HepG2 (cell line): Measurements from ENCODE around the gene LGALS8. TPM values are rescaled to one million over a fixed set of nuclear protein-coding genes. Genes with fewer than 3 reads are reported as not detected.

Experiments used
- ATAC-seq: fragments of 200-7000 bp; cut with Tn5 transposase; 3 replicates; pipeline ENCODE4 v1.9.1; 2020; ENCODE audit warnings: mild to moderate bottlenecking, moderate library complexity
- BruUV-seq: library from RNA; stranded (reverse); fragments of 400-500 nt; replicated peaks from 2 replicates; lab custom pipeline; 2021; lab: Mats Ljungman, UMichigan
- CTCF ChIA-PET: fragments of 300-600 bp; formaldehyde crosslinking; extraction: SDS; loops from one replicate; lab custom pipeline; 2021; ENCODE audit warnings: low total read pairs, inconsistent platforms, low intra/inter-chr PET ratio; lab: Yijun Ruan, JAX
- POLR2A ChIA-PET: fragments of 350-600 bp; sonication (Branson Sonifier 250); formaldehyde crosslinking; loops from one replicate; lab custom pipeline; 2020; ENCODE audit warnings: antibody characterized with exemption, inconsistent platforms; lab: Yijun Ruan, JAX
- DNase-seq: peaks from one replicate; pipeline ENCODE4 v3.0.0-alpha.2; 2015; ENCODE audit warnings: low spot score
- FAIRE-seq: peaks from 3 replicates; lab custom pipeline; 2011; peaks lifted over from hg19 to GRCh38; lab: Jason Lieb, UNC
- H2AFZ ChIP-seq: one replicate; pipeline ENCODE4 v1.6.1; 2011; ENCODE audit warnings: low read length, inconsistent platforms
- H3K27ac ChIP-seq: fragments of 300-600 bp; 3 replicates; pipeline ENCODE4 v1.8.0; 2011; ENCODE audit warnings: mixed run types, mild to moderate bottlenecking, mixed read lengths, low read length, inconsistent platforms; ENCODE audit not compliant: insufficient read depth; ENCODE audit errors: extremely low read length
- H3K27me3 ChIP-seq, 2 experiments: fragments of 200-600 bp in 1 of 2; 2 replicates in 1 of 2; 3 replicates in 1 of 2; pipeline versions ENCODE4 v1.6.0 to v1.8.0; 2011; ENCODE audit warnings: low read length in 2 of 2, mild to moderate bottlenecking in 2 of 2, moderate library complexity in 2 of 2, inconsistent platforms in 1 of 2; ENCODE audit not compliant: insufficient read depth in 2 of 2, control insufficient read depth in 1 of 2
- H3K36me3 ChIP-seq, 2 experiments: fragments of 200-600 bp in 1 of 2; replicated peaks in 1 of 2; 2 replicates in 1 of 2; 3 replicates in 1 of 2; pipeline versions ENCODE4 v1.5.1 to v1.8.0; 2011; ENCODE audit warnings: low read length in 2 of 2, inconsistent platforms in 1 of 2; ENCODE audit not compliant: insufficient read depth in 2 of 2, control insufficient read depth in 1 of 2
- H3K4me1 ChIP-seq: 2 replicates; pipeline ENCODE4 v1.5.1; 2012; ENCODE audit warnings: low read length, inconsistent platforms; ENCODE audit not compliant: insufficient read depth
- H3K4me2 ChIP-seq: 2 replicates; pipeline ENCODE4 v1.6.0; 2011; ENCODE audit warnings: low read depth, low read length, inconsistent platforms
- H3K4me3 ChIP-seq, 3 experiments: fragments of 200-600 bp in 1 of 3; sonication (generic), shearing (Covaris generic) in 1 of 3; replicated peaks in 1 of 3; 2 replicates each; pipeline ENCODE4 v1.5.1; 2011 to 2016; ENCODE audit warnings: low read length in 3 of 3, inconsistent platforms in 2 of 3, low read depth in 2 of 3, mild to moderate bottlenecking in 2 of 3, control low read depth in 1 of 3, mixed read lengths in 1 of 3; ENCODE audit not compliant: insufficient read depth in 1 of 3
- H3K79me2 ChIP-seq: one replicate; pipeline ENCODE4 v1.6.1; 2011; ENCODE audit warnings: low read length, inconsistent platforms; ENCODE audit not compliant: insufficient read depth
- H3K9ac ChIP-seq: 2 replicates; pipeline ENCODE4 v1.6.0; 2011; ENCODE audit warnings: mild to moderate bottlenecking, low read depth, low read length, inconsistent platforms; ENCODE audit not compliant: insufficient read depth
- H3K9me3 ChIP-seq: 2 replicates; pipeline ENCODE4 v1.5.1; 2012; ENCODE audit warnings: mild to moderate bottlenecking, low read length
- H4K20me1 ChIP-seq: 2 replicates; pipeline ENCODE4 v1.6.0; 2011; ENCODE audit warnings: inconsistent platforms, mild to moderate bottlenecking, low read length, moderate library complexity; ENCODE audit not compliant: insufficient read depth
- ATF7-NPFF ChIP-seq: sonication (generic); formaldehyde crosslinking; IDR thresholded peaks from 2 replicates; pipeline ENCODE4 v1.8.1; 2023; ENCODE audit warnings: mild to moderate bottlenecking, low read depth, missing genetic modification reagents, moderate library complexity
- FLYWCH1 ChIP-seq: sonication (generic); formaldehyde crosslinking; IDR thresholded peaks from 2 replicates; pipeline ENCODE4 v1.8.1; 2023; ENCODE audit warnings: mild to moderate bottlenecking, missing genetic modification reagents
- KDM2A ChIP-seq: sonication (generic); formaldehyde crosslinking; IDR thresholded peaks from 2 replicates; pipeline ENCODE4 v1.4.0; 2020; ENCODE audit warnings: low read depth, missing genetic modification reagents, borderline replicate concordance
- NCOA5 ChIP-seq: sonication (generic); formaldehyde crosslinking; IDR thresholded peaks from 2 replicates; pipeline ENCODE4 v1.4.0; 2020; ENCODE audit warnings: missing genetic modification reagents
- PPARG ChIP-seq: conservative IDR thresholded peaks from 2 replicates; pipeline ENCODE4 v1.6.1; 2016; ENCODE audit warnings: missing biosample characterization, missing genetic modification reagents
- ZFP36L1 ChIP-seq: sonication (generic); formaldehyde crosslinking; IDR thresholded peaks from 2 replicates; pipeline ENCODE4 v1.8.0; 2022; ENCODE audit warnings: mild to moderate bottlenecking, missing genetic modification reagents, moderate library complexity
- ZNF230 ChIP-seq: sonication (generic); formaldehyde crosslinking; IDR thresholded peaks from 2 replicates; pipeline ENCODE4 v1.4.0; 2020; ENCODE audit warnings: mild to moderate bottlenecking, missing genetic modification reagents
- ZNF460 ChIP-seq: sonication (generic); formaldehyde crosslinking; IDR thresholded peaks from 2 replicates; pipeline ENCODE4 v1.5.1; 2020; ENCODE audit warnings: missing genetic modification reagents, mild to moderate bottlenecking, borderline replicate concordance
- ZNF567 ChIP-seq: sonication (generic); formaldehyde crosslinking; IDR thresholded peaks from 2 replicates; pipeline ENCODE4 v1.8.1; 2023; ENCODE audit warnings: mild to moderate bottlenecking, missing genetic modification reagents, borderline replicate concordance
- ZNF572 ChIP-seq: sonication (generic); formaldehyde crosslinking; IDR thresholded peaks from 2 replicates; pipeline ENCODE4 v1.5.1; 2020; ENCODE audit warnings: mild to moderate bottlenecking, missing genetic modification reagents
- ZNF878 ChIP-seq: sonication (generic); formaldehyde crosslinking; IDR thresholded peaks from 2 replicates; pipeline ENCODE4 v1.8.1; 2023; ENCODE audit warnings: mild to moderate bottlenecking, missing genetic modification reagents, moderate library complexity
- WGBS: methylation state at CpG from one replicate; pipeline ENCODE4 v1.1.6; 2017; ENCODE audit warnings: low lambda C conversion rate; 5-methylcytosine and 5-hydroxymethylcytosine counted together
- in situ Hi-C: cut with HindIII; loops from 2 replicates; pipeline ENCODE4 v1.10.0; 2017; ENCODE audit warnings: low pct_unique_long_range_greater_than_20kb; ENCODE audit not compliant: extremely low pct_ligation_motif_present
- intact Hi-C: fragments of 100-400 bp; cut with micrococcal nuclease; formaldehyde crosslinking; loops from one replicate; pipeline ENCODE4 v1.10.0; 2022; ENCODE audit not compliant: unreplicated experiment
- polyA plus RNA-seq, 8 experiments: library from polyadenylated mRNA; depleted of rRNA in 3 of 8; stranded (reverse) in 7 of 8; unstranded in 1 of 8; fragments of >200 nt; fragmentation: Illumina TruSeq in 4 of 8; extraction: Trizol in 4 of 8; gene quantifications; 2 replicates each; pipeline versions ENCODE4 v1.2.1 to v1.2.3, GENCODE V29; 2011 to 2016; ENCODE audit warnings: low read depth in 4 of 8, missing spikeins in 1 of 8, mixed read lengths in 1 of 8; ENCODE audit not compliant: insufficient read depth in 1 of 8
- total RNA-seq, 5 experiments: library from RNA; depleted of rRNA; stranded (reverse); fragments of >200 nt; fragmentation: Illumina TruSeq; extraction: Trizol; gene quantifications; 2 replicates each; pipeline ENCODE4 v1.2.3, GENCODE V29; 2016; ENCODE audit warnings: low read depth in 1 of 5
- TF ChIP-seq, protein P1 (sequence below): sonication (generic); formaldehyde crosslinking; IDR thresholded peaks from 2 replicates; pipeline ENCODE4 v1.4.0; 2020; ENCODE audit warnings: missing genetic modification reagents
- TF ChIP-seq, protein P2 (sequence below): sonication (generic); formaldehyde crosslinking; IDR thresholded peaks from 2 replicates; pipeline ENCODE4 v1.5.0; 2020; ENCODE audit warnings: missing genetic modification reagents, mild to moderate bottlenecking, borderline replicate concordance
- TF ChIP-seq, protein P3 (sequence below), 2 experiments: sonication (generic) in 1 of 2; formaldehyde crosslinking in 1 of 2; IDR thresholded peaks; 2 replicates each; pipeline versions ENCODE4 v1.6.1 to v1.9.0; 2014 to 2022; ENCODE audit warnings: antibody characterized with exemption in 1 of 2, borderline replicate concordance in 1 of 2, inconsistent platforms in 1 of 2, low read depth in 1 of 2, missing genetic modification reagents in 1 of 2

LGALS8 gene
- total and polyA plus RNA-seq, 2 of the 13 experiments (the other 11 are each of a cell fraction or from before 2014, with no cell fraction given), result 29.3 to 185 TPM

DNA sequence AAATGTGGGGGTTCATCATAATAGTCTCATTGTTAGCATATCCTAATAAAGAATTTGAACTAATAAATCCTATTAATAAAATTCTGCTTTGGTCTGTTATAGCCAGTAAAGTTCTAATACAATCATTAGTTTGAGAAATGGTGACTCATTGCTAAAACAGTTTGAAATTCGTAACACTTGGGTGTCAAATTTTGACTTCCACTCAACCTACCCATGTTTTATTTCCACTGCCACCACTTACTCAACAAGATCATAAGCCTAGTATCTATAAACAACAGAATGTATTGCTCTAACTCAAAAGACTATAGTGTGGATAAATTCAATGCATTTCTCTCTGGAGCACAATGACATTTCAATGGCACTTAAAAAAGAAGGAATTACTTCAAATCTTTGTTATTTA, 29.1 kb downstream of the LGALS8 start:
- H3K4me3 ChIP-seq, result no peak overlapping the region
- H4K20me1 ChIP-seq, result no peaks in the 10 kb centered on the region
- no peak overlapping the region for H3K27ac ChIP-seq
- H2AFZ ChIP-seq, result no peak overlapping the region
- no peak overlapping the region for H3K4me2 ChIP-seq
- no peak overlapping the region for H3K9ac ChIP-seq
- WGBS, result 59% methylated on average over 1 of the region's 1 CpG
- no peaks in the 10 kb centered on the region for H3K79me2 ChIP-seq
- no peak for TF ChIP-seq ATF7-NPFF (CRISPR knock-in tag)
- no peak for TF ChIP-seq ZNF460 (CRISPR knock-in tag)
- TF ChIP-seq ZNF567 (CRISPR knock-in tag), result no peak
- TF ChIP-seq, protein P1, sequence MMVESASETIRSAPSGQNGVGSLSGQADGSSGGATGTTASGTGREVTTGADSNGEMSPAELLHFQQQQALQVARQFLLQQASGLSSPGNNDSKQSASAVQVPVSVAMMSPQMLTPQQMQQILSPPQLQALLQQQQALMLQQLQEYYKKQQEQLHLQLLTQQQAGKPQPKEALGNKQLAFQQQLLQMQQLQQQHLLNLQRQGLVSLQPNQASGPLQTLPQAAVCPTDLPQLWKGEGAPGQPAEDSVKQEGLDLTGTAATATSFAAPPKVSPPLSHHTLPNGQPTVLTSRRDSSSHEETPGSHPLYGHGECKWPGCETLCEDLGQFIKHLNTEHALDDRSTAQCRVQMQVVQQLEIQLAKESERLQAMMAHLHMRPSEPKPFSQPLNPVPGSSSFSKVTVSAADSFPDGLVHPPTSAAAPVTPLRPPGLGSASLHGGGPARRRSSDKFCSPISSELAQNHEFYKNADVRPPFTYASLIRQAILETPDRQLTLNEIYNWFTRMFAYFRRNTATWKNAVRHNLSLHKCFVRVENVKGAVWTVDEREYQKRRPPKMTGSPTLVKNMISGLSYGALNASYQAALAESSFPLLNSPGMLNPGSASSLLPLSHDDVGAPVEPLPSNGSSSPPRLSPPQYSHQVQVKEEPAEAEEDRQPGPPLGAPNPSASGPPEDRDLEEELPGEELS (CRISPR knock-in tag), result no peak
- TF ChIP-seq FLYWCH1 (CRISPR knock-in tag), result no peak
- TF ChIP-seq, protein P2, sequence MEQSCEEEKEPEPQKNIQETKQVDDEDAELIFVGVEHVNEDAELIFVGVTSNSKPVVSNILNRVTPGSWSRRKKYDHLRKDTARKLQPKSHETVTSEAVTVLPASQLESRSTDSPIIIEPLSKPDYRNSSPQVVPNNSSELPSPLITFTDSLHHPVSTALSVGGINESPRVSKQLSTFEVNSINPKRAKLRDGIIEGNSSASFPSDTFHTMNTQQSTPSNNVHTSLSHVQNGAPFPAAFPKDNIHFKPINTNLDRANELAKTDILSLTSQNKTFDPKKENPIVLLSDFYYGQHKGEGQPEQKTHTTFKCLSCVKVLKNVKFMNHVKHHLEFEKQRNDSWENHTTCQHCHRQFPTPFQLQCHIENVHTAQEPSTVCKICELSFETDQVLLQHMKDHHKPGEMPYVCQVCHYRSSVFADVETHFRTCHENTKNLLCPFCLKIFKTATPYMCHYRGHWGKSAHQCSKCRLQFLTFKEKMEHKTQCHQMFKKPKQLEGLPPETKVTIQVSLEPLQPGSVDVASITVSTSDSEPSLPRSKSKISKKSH (CRISPR knock-in tag), result no peak
- TF ChIP-seq PPARG (CRISPR knock-in tag), result no peak
- TF ChIP-seq ZFP36L1 (CRISPR knock-in tag), result no peak
- TF ChIP-seq, protein P3, sequence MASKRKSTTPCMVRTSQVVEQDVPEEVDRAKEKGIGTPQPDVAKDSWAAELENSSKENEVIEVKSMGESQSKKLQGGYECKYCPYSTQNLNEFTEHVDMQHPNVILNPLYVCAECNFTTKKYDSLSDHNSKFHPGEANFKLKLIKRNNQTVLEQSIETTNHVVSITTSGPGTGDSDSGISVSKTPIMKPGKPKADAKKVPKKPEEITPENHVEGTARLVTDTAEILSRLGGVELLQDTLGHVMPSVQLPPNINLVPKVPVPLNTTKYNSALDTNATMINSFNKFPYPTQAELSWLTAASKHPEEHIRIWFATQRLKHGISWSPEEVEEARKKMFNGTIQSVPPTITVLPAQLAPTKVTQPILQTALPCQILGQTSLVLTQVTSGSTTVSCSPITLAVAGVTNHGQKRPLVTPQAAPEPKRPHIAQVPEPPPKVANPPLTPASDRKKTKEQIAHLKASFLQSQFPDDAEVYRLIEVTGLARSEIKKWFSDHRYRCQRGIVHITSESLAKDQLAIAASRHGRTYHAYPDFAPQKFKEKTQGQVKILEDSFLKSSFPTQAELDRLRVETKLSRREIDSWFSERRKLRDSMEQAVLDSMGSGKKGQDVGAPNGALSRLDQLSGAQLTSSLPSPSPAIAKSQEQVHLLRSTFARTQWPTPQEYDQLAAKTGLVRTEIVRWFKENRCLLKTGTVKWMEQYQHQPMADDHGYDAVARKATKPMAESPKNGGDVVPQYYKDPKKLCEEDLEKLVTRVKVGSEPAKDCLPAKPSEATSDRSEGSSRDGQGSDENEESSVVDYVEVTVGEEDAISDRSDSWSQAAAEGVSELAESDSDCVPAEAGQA (IDR thresholded peaks at IDR 0.05; ENCODE audit: low read depth), result no peak
- TF ChIP-seq, protein P3 (CRISPR knock-in tag; IDR thresholded peaks at IDR 0.05; ENCODE audit: borderline replicate concordance), result no peak
- no peak for TF ChIP-seq ZNF230
- no peak for TF ChIP-seq KDM2A (CRISPR knock-in tag)
- TF ChIP-seq NCOA5 (CRISPR knock-in tag), result no peak
- TF ChIP-seq ZNF572 (CRISPR knock-in tag), result no peak
- TF ChIP-seq ZNF878, result no peak
- TF ChIP-seq, all 625 proteins: peak for 0
- intact Hi-C loops (no loop called here), in situ Hi-C loops (no loop called here)
- ATAC-seq (no peak), DNase-seq (no peak), FAIRE-seq (no peak)
- CTCF ChIA-PET, result no interaction called here
- no TSS peak for BruUV-seq
- Histone ChIP-seq H3K4me1 (no peaks in the 10 kb centered on the region), H3K27me3 (no peaks in the 10 kb centered on the region), H3K9me3 (no peaks in the 10 kb centered on the region), H3K36me3 (peaks cover 28 to 90% of the 10 kb centered on the region in 2 experiments)
- POLR2A ChIA-PET, result no interaction called here
